C4-2B (cell line): ENCODE measurements around the gene ITLN2.

ENCODE experiments used
- ZFX ChIP-seq: fragments of 450-650 bp; IDR thresholded peaks from 2 replicates; pipeline ENCODE4 v1.6.1; 2017
- TF ChIP-seq, protein P1 (sequence below): fragments of 450-650 bp; conservative IDR thresholded peaks from 2 replicates; pipeline ENCODE4 v1.5.1; 2017; ENCODE audit warnings: mild to moderate bottlenecking

DNA sequence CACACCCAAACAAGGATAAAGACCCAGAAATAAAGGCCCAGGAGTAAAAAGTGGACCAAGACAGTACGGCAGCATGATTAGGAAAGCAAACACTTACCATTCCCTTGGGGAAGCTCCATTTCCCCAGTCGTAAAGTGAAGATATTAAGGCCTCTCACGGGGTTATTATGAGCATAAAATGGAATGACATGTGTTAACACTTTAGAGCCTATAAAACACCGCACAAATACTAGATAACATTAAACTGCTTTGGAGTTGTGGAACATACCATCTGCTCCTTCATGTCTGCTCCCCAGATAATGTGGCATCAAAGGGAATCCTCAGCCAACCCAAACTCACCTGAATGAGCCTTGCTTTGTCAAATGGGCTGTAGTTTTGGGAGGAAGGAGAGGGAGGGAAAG lies 8.9 kb upstream of the ITLN2 start:
- TF ChIP-seq, protein P1, sequence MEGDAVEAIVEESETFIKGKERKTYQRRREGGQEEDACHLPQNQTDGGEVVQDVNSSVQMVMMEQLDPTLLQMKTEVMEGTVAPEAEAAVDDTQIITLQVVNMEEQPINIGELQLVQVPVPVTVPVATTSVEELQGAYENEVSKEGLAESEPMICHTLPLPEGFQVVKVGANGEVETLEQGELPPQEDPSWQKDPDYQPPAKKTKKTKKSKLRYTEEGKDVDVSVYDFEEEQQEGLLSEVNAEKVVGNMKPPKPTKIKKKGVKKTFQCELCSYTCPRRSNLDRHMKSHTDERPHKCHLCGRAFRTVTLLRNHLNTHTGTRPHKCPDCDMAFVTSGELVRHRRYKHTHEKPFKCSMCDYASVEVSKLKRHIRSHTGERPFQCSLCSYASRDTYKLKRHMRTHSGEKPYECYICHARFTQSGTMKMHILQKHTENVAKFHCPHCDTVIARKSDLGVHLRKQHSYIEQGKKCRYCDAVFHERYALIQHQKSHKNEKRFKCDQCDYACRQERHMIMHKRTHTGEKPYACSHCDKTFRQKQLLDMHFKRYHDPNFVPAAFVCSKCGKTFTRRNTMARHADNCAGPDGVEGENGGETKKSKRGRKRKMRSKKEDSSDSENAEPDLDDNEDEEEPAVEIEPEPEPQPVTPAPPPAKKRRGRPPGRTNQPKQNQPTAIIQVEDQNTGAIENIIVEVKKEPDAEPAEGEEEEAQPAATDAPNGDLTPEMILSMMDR: no peak
- no peak for TF ChIP-seq ZFX
